ENCODE measurements around the gene CLEC16A. TPM values are rescaled to one million over a fixed set of nuclear protein-coding genes. Genes with fewer than 3 reads are reported as not detected.

The CLEC16A gene
- total RNA-seq, 1 donor from 2014 or later, result 15.8 TPM

- DNase-seq (ENCODE audit: low read depth) (no peak), FAIRE-seq (no peak)
- H3K4me3 ChIP-seq (ENCODE audit: low read depth, low read length), result no peak overlapping the region
- TF ChIP-seq CTCF (IDR thresholded peaks at IDR 0.05; ENCODE audit: insufficient read depth, low read length, severe bottlenecking), result no peak
- peaks cover 10% of the 10 kb centered on the region for H3K36me3 ChIP-seq (ENCODE audit: control insufficient read depth, insufficient read depth, low read length)
- H3K27me3 ChIP-seq (ENCODE audit: control insufficient read depth, insufficient read depth, low read length), result no peaks in the 10 kb centered on the region
These were observed 134.6 kb downstream of the CLEC16A start for GRCh38 chr16:11078812-11079459.

GRCh38 chr16:11079652-11080187 is 135.4 kb downstream of the CLEC16A start:
- no peak for TF ChIP-seq CTCF (IDR thresholded peaks at IDR 0.05; ENCODE audit: insufficient read depth, low read length, severe bottlenecking)
- DNase-seq (ENCODE audit: low read depth), result no peak
- no peak overlapping the region for H3K4me3 ChIP-seq (ENCODE audit: low read depth, low read length)
- H3K27me3 ChIP-seq (ENCODE audit: control insufficient read depth, insufficient read depth, low read length), result no peaks in the 10 kb centered on the region
- FAIRE-seq, result no peak
- H3K36me3 ChIP-seq (ENCODE audit: control insufficient read depth, insufficient read depth, low read length), result peaks cover 10% of the 10 kb centered on the region

GRCh38 chr16:11080327-11080967 is 136.1 kb downstream of the CLEC16A start:
- DNase-seq (ENCODE audit: low read depth) (no peak), FAIRE-seq (no peak)
- Histone ChIP-seq H3K36me3 (ENCODE audit: control insufficient read depth, insufficient read depth, low read length) (peaks cover 9% of the 10 kb centered on the region), H3K4me3 (ENCODE audit: low read depth, low read length) (no peak overlapping the region), H3K27me3 (ENCODE audit: control insufficient read depth, insufficient read depth, low read length) (no peaks in the 10 kb centered on the region)
- no peak for TF ChIP-seq CTCF (IDR thresholded peaks at IDR 0.05; ENCODE audit: insufficient read depth, low read length, severe bottlenecking)

GRCh38 chr16:11080999-11081630 is 136.8 kb downstream of the CLEC16A start:
- H3K36me3 ChIP-seq (ENCODE audit: control insufficient read depth, insufficient read depth, low read length), result peaks cover 9% of the 10 kb centered on the region
- no peak for FAIRE-seq
- no peaks in the 10 kb centered on the region for H3K27me3 ChIP-seq (ENCODE audit: control insufficient read depth, insufficient read depth, low read length)
- no peak for DNase-seq (ENCODE audit: low read depth)
- no peak overlapping the region for H3K4me3 ChIP-seq (ENCODE audit: low read depth, low read length)
- TF ChIP-seq CTCF (IDR thresholded peaks at IDR 0.05; ENCODE audit: insufficient read depth, low read length, severe bottlenecking), result no peak

- Histone ChIP-seq H3K27me3 (ENCODE audit: control insufficient read depth, insufficient read depth, low read length) (no peaks in the 10 kb centered on the region), H3K4me3 (ENCODE audit: low read depth, low read length) (no peak overlapping the region), H3K36me3 (ENCODE audit: control insufficient read depth, insufficient read depth, low read length) (peaks cover 8% of the 10 kb centered on the region)
- no peak for FAIRE-seq
- no peak for TF ChIP-seq CTCF (IDR thresholded peaks at IDR 0.05; ENCODE audit: insufficient read depth, low read length, severe bottlenecking)
- no peak for DNase-seq (ENCODE audit: low read depth)
These were observed 137.9 kb downstream of the CLEC16A start for GRCh38 chr16:11082108-11082859.

Measured in bronchial epithelial cell (primary cell).